Activated T-cell treated with anti-CD3 and anti-CD28 coated beads, Interleukin-2, amount 50 U/mL, for 4 hours (primary cell): ENCODE results near the gene PSD2. TPM values are rescaled to one million over a fixed set of nuclear protein-coding genes. Genes with fewer than 3 reads are reported as not detected.

Source experiments
- ATAC-seq, 2 donors: fragments of 200-7000 bp; cut with Tn5 transposase; one replicate each; pipeline ENCODE4 v1.10.0; 2021
- DNase-seq: peaks from one replicate; pipeline ENCODE4 v3.0.0-alpha.2; 2020
- H3K27me3 Mint-ChIP-seq: one replicate; pipeline ENCODE4 v1.8.0; 2021; ENCODE audit warnings: low read depth, mixed read lengths
- H3K36me3 Mint-ChIP-seq: one replicate; pipeline ENCODE4 v1.8.0; 2022; ENCODE audit warnings: mixed read lengths; ENCODE audit not compliant: insufficient read depth
- H3K4me1 Mint-ChIP-seq: one replicate; pipeline ENCODE4 v1.8.0; 2021; ENCODE audit warnings: low read depth, mixed read lengths
- H3K4me3 Mint-ChIP-seq: one replicate; pipeline ENCODE4 v1.8.0; 2021; ENCODE audit warnings: mild to moderate bottlenecking, moderate library complexity, mixed read lengths
- H3K9me3 Mint-ChIP-seq: one replicate; pipeline ENCODE4 v1.8.0; 2021; ENCODE audit warnings: mixed read lengths
- total RNA-seq, 3 donors: library from RNA; stranded (reverse); gene quantifications; one replicate each; pipeline ENCODE4 v1.2.1, GENCODE V29; 2021

PSD2 gene
- total RNA-seq = not detected

GRCh38 chr5:139795074-139796001 is at the start of gene PSD2:
TSS of gene PSD2 (plus strand) at chr5:139795808. CDS start at chr5:139809441, 13,633 bp downstream.
- DNase-seq = no peak
- ATAC-seq = peak; percentile 66 to 67
- H3K4me3 Mint-ChIP-seq = peak within 1 kb of the TSS; percentile 59
- H3K27me3 Mint-ChIP-seq = peaks cover 63% of the 10 kb centered on the region
- H3K9me3 Mint-ChIP-seq = no peaks in the 10 kb centered on the region
- no peaks in the 10 kb centered on the region for H3K36me3 Mint-ChIP-seq
- H3K4me1 Mint-ChIP-seq = peaks cover 8% of the 10 kb centered on the region

GRCh38 chr5:139746691-139747582 is 48.7 kb upstream of the PSD2 start:
- Mint-ChIP-seq H3K36me3 (no peaks in the 10 kb centered on the region), H3K4me1 (peaks cover 21% of the 10 kb centered on the region), H3K27me3 (peaks cover 9% of the 10 kb centered on the region), H3K9me3 (no peaks in the 10 kb centered on the region), H3K4me3 (peak overlapping the region; percentile 81)
- DNase-seq (peak; percentile 81), ATAC-seq (peak; percentile 61 to 62)

GRCh38 chr5:139747583-139748504 is 47.8 kb upstream of the PSD2 start:
- Mint-ChIP-seq H3K36me3 (no peaks in the 10 kb centered on the region), H3K27me3 (peaks cover 9% of the 10 kb centered on the region), H3K4me3 (peak overlapping the region; percentile 81), H3K9me3 (no peaks in the 10 kb centered on the region), H3K4me1 (peaks cover 25% of the 10 kb centered on the region)
- ATAC-seq (peak; percentile 21 to 27), DNase-seq (peak; percentile 51)

GRCh38 chr5:139748505-139748826 is 47.1 kb upstream of the PSD2 start:
- H3K4me1 Mint-ChIP-seq = peaks cover 26% of the 10 kb centered on the region
- no peaks in the 10 kb centered on the region for H3K9me3 Mint-ChIP-seq
- DNase-seq (no peak), ATAC-seq (no peak)
- H3K27me3 Mint-ChIP-seq = peaks cover 9% of the 10 kb centered on the region
- H3K4me3 Mint-ChIP-seq = peak overlapping the region; percentile 81
- H3K36me3 Mint-ChIP-seq = no peaks in the 10 kb centered on the region

GRCh38 chr5:139749242-139749641 is 46.4 kb upstream of the PSD2 start:
- no peak for ATAC-seq
- H3K4me3 Mint-ChIP-seq = peak overlapping the region; percentile 14
- H3K27me3 Mint-ChIP-seq = peaks cover 9% of the 10 kb centered on the region
- H3K9me3 Mint-ChIP-seq = no peaks in the 10 kb centered on the region
- H3K4me1 Mint-ChIP-seq = peaks cover 25% of the 10 kb centered on the region
- H3K36me3 Mint-ChIP-seq = no peaks in the 10 kb centered on the region
- DNase-seq = no peak

- Mint-ChIP-seq H3K4me1 (peaks cover 27% of the 10 kb centered on the region), H3K27me3 (peaks cover 18% of the 10 kb centered on the region), H3K4me3 (no peak overlapping the region), H3K9me3 (no peaks in the 10 kb centered on the region), H3K36me3 (no peaks in the 10 kb centered on the region)
- ATAC-seq (no peak), DNase-seq (no peak)
These were observed 44.4 kb upstream of the PSD2 start for GRCh38 chr5:139751236-139751635.

- Mint-ChIP-seq H3K36me3 (no peaks in the 10 kb centered on the region), H3K4me1 (peaks cover 23% of the 10 kb centered on the region), H3K9me3 (no peaks in the 10 kb centered on the region), H3K4me3 (no peak overlapping the region), H3K27me3 (peaks cover 28% of the 10 kb centered on the region)
- ATAC-seq (peak; percentile 56 to 57), DNase-seq (no peak)
These were observed 42.8 kb upstream of the PSD2 start for GRCh38 chr5:139752506-139753473.

GRCh38 chr5:139755892-139756671 is 39.5 kb upstream of the PSD2 start:
- Mint-ChIP-seq H3K36me3 (no peaks in the 10 kb centered on the region), H3K9me3 (no peaks in the 10 kb centered on the region), H3K4me1 (peaks cover 19% of the 10 kb centered on the region), H3K4me3 (peak overlapping the region; percentile 4), H3K27me3 (peaks cover 19% of the 10 kb centered on the region)
- DNase-seq (no peak), ATAC-seq (peak in 1 of 2 donors; percentile 29)

GRCh38 chr5:139756971-139757370 is 38.6 kb upstream of the PSD2 start:
- Mint-ChIP-seq H3K27me3 (peaks cover 22% of the 10 kb centered on the region), H3K9me3 (no peaks in the 10 kb centered on the region), H3K36me3 (no peaks in the 10 kb centered on the region), H3K4me1 (peaks cover 19% of the 10 kb centered on the region), H3K4me3 (no peak overlapping the region)
- ATAC-seq (no peak), DNase-seq (no peak)

- H3K9me3 Mint-ChIP-seq = no peaks in the 10 kb centered on the region
- no peak overlapping the region for H3K4me3 Mint-ChIP-seq
- DNase-seq (no peak), ATAC-seq (no peak)
- H3K4me1 Mint-ChIP-seq = peaks cover 14% of the 10 kb centered on the region
- no peaks in the 10 kb centered on the region for H3K36me3 Mint-ChIP-seq
- peaks cover 22% of the 10 kb centered on the region for H3K27me3 Mint-ChIP-seq
These were observed 37.7 kb upstream of the PSD2 start for GRCh38 chr5:139757727-139758509.

- H3K4me3 Mint-ChIP-seq = no peak overlapping the region
- peaks cover 13% of the 10 kb centered on the region for H3K4me1 Mint-ChIP-seq
- peaks cover 29% of the 10 kb centered on the region for H3K27me3 Mint-ChIP-seq
- H3K9me3 Mint-ChIP-seq = no peaks in the 10 kb centered on the region
- no peak for ATAC-seq
- DNase-seq = no peak
- no peaks in the 10 kb centered on the region for H3K36me3 Mint-ChIP-seq
These were observed 37.0 kb upstream of the PSD2 start for GRCh38 chr5:139758510-139759075.
